Peyer's patch (tissue), 4 donors: Measurements from ENCODE around the gene PLCL2. TPM values are rescaled to one million over a fixed set of nuclear protein-coding genes. Genes with fewer than 3 reads are reported as not detected.

Source experiments
- DNase-seq, 3 donors: peaks; one replicate each; pipeline ENCODE4 v3.0.0-alpha.2; 2017 to 2019
- H3K27ac ChIP-seq, 4 donors: fragments of 200-600 bp; sonication (generic); one replicate each; pipeline ENCODE4 v1.5.1; 2016 to 2019
- H3K27me3 ChIP-seq, 2 donors: fragments of 200-600 bp; sonication (generic); one replicate each; pipeline ENCODE4 v1.5.1; 2019
- H3K36me3 ChIP-seq, 3 donors: fragments of 200-600 bp; sonication (generic); one replicate each; pipeline ENCODE4 v1.5.1; 2016 to 2019
- H3K4me1 ChIP-seq, 4 donors: fragments of 200-600 bp; sonication (generic); one replicate each; pipeline ENCODE4 v1.5.1; 2016 to 2019
- H3K4me3 ChIP-seq, 4 donors: fragments of 200-600 bp; sonication (generic); 1 replicate in 3 of 4; 2 replicates in 1 of 4; pipeline ENCODE4 v1.5.1; 2016 to 2019; ENCODE audit warnings: mild to moderate bottlenecking in 1 of 4
- H3K9me3 ChIP-seq, 4 donors: fragments of 200-600 bp; sonication (generic); one replicate each; pipeline ENCODE4 v1.5.1; 2016 to 2019; ENCODE audit warnings: mild to moderate bottlenecking in 1 of 4
- CTCF ChIP-seq, 6 experiments: fragments of 450-650 bp in 4 of 6; fragments of 200-600 bp in 2 of 6; sonication (generic) in 1 of 6; IDR thresholded peaks; one replicate each; pipeline ENCODE4 v1.5.1; 2017 to 2019; ENCODE audit warnings: antibody characterized with exemption in 6 of 6, mild to moderate bottlenecking in 3 of 6, moderate library complexity in 1 of 6
- POLR2A ChIP-seq, 2 donors: fragments of 450-650 bp; IDR thresholded peaks; one replicate each; pipeline ENCODE4 v1.5.1; 2017; ENCODE audit warnings: antibody characterized with exemption in 2 of 2, mild to moderate bottlenecking in 2 of 2, moderate library complexity in 2 of 2
- total RNA-seq, 4 donors: library from RNA; depleted of rRNA; stranded (reverse); fragments of >200 nt; gene quantifications; one replicate each; pipeline ENCODE4 v1.1.0, GENCODE V29; 2016

Gene PLCL2
- total RNA-seq, 4 donors from 2014 or later, result 21.8 to 39.6 (median 25.4) TPM

- no peaks in the 10 kb centered on the region for H3K36me3 ChIP-seq
- no peak for DNase-seq
- no peaks in the 10 kb centered on the region for H3K4me1 ChIP-seq
- no peaks in the 10 kb centered on the region for H3K27me3 ChIP-seq
- no peaks in the 10 kb centered on the region for H3K9me3 ChIP-seq
- no peak for TF ChIP-seq POLR2A (IDR thresholded peaks at IDR 0.05)
- TF ChIP-seq CTCF (IDR thresholded peaks at IDR 0.05), result no peak
- no peak overlapping the region for H3K4me3 ChIP-seq
- no peak overlapping the region for H3K27ac ChIP-seq
Observed at GRCh38 chr3:17133632-17134545, 249.1 kb downstream of the PLCL2 start.

GRCh38 chr3:17135696-17136095 lies 250.9 kb downstream of the PLCL2 start:
- Histone ChIP-seq H3K27me3 (no peaks in the 10 kb centered on the region), H3K4me3 (no peak overlapping the region), H3K9me3 (no peaks in the 10 kb centered on the region), H3K27ac (no peak overlapping the region), H3K4me1 (no peaks in the 10 kb centered on the region), H3K36me3 (no peaks in the 10 kb centered on the region)
- DNase-seq, result no peak
- no peak for TF ChIP-seq POLR2A (IDR thresholded peaks at IDR 0.05)
- TF ChIP-seq CTCF (IDR thresholded peaks at IDR 0.05), result no peak

GRCh38 chr3:17136136-17136721 lies 251.5 kb downstream of the PLCL2 start:
- H3K9me3 ChIP-seq, result no peaks in the 10 kb centered on the region
- DNase-seq, result no peak
- no peak overlapping the region for H3K27ac ChIP-seq
- no peaks in the 10 kb centered on the region for H3K27me3 ChIP-seq
- H3K4me1 ChIP-seq, result no peaks in the 10 kb centered on the region
- no peaks in the 10 kb centered on the region for H3K36me3 ChIP-seq
- no peak for TF ChIP-seq POLR2A (IDR thresholded peaks at IDR 0.05)
- H3K4me3 ChIP-seq, result no peak overlapping the region

GRCh38 chr3:17137321-17137826 lies 252.6 kb downstream of the PLCL2 start:
- no peaks in the 10 kb centered on the region for H3K9me3 ChIP-seq
- no peak for TF ChIP-seq POLR2A (IDR thresholded peaks at IDR 0.05)
- TF ChIP-seq CTCF (IDR thresholded peaks at IDR 0.05), result no peak
- DNase-seq, result no peak
- no peaks in the 10 kb centered on the region for H3K4me1 ChIP-seq
- no peaks in the 10 kb centered on the region for H3K36me3 ChIP-seq
- no peak overlapping the region for H3K27ac ChIP-seq
- no peaks in the 10 kb centered on the region for H3K27me3 ChIP-seq
- H3K4me3 ChIP-seq, result no peak overlapping the region

- H3K36me3 ChIP-seq, result no peaks in the 10 kb centered on the region
- TF ChIP-seq POLR2A (IDR thresholded peaks at IDR 0.05), result no peak
- no peak for TF ChIP-seq CTCF (IDR thresholded peaks at IDR 0.05)
- H3K27me3 ChIP-seq, result no peaks in the 10 kb centered on the region
- no peak overlapping the region for H3K27ac ChIP-seq
- no peaks in the 10 kb centered on the region for H3K4me1 ChIP-seq
- DNase-seq, result no peak
- H3K4me3 ChIP-seq, result no peak overlapping the region
- no peaks in the 10 kb centered on the region for H3K9me3 ChIP-seq
Observed at GRCh38 chr3:17138246-17139039, 253.7 kb downstream of the PLCL2 start.
